ENCODE results near the gene ABLIM3. TPM values are rescaled to one million over a fixed set of nuclear protein-coding genes. Genes with fewer than 3 reads are reported as not detected.
A peak's percentile ranks its signal among the peaks of the same experiment; 100 is the strongest.

The ABLIM3 gene
- total RNA-seq, 1 donor from 2014 or later: 50.8 TPM

- H3K4me1 ChIP-seq: peaks cover 8% of the 10 kb centered on the region
- DNase-seq (ENCODE audit: extremely low spot score in 2 of 2): peak in 1 of 2 donors; percentile 96
- H3K4me3 ChIP-seq: no peak overlapping the region
- H3K27me3 ChIP-seq: no peaks in the 10 kb centered on the region
- no peaks in the 10 kb centered on the region for H3K36me3 ChIP-seq
- peak overlapping the region; percentile 42 for H3K27ac ChIP-seq
- no peaks in the 10 kb centered on the region for H3K9me3 ChIP-seq
- TF ChIP-seq POLR2A (IDR thresholded peaks at IDR 0.05): no peak
- TF ChIP-seq, protein P1, sequence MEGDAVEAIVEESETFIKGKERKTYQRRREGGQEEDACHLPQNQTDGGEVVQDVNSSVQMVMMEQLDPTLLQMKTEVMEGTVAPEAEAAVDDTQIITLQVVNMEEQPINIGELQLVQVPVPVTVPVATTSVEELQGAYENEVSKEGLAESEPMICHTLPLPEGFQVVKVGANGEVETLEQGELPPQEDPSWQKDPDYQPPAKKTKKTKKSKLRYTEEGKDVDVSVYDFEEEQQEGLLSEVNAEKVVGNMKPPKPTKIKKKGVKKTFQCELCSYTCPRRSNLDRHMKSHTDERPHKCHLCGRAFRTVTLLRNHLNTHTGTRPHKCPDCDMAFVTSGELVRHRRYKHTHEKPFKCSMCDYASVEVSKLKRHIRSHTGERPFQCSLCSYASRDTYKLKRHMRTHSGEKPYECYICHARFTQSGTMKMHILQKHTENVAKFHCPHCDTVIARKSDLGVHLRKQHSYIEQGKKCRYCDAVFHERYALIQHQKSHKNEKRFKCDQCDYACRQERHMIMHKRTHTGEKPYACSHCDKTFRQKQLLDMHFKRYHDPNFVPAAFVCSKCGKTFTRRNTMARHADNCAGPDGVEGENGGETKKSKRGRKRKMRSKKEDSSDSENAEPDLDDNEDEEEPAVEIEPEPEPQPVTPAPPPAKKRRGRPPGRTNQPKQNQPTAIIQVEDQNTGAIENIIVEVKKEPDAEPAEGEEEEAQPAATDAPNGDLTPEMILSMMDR (IDR thresholded peaks at IDR 0.05): no peak
- TF ChIP-seq POLR2AphosphoS5 (IDR thresholded peaks at IDR 0.05; ENCODE audit: insufficient read depth in 1 of 2, low read depth in 1 of 2): no peak
- intact Hi-C loops (cut with DNase I): no loop called here
Measured at GRCh38 chr5:149215478-149216090, 74.3 kb downstream of the ABLIM3 start.

DNA sequence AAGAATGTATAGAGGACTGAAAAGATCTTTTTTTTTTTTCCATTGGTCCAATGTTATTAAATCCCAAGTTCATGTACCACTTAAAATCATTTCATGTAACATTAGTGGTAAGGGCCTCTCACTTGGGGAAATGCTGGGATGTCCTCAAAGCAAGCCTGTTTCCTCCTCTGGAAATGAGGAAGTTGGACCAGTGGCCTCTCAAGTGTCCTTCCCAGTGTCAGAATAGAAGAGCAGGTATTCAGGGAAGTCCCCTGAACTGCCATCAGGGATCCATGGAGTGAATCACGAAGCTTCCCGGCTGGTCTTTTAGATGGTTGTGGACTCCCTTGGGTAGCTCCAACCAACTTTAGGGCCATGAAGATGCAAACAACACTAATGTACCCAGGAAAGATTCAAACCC lies 75.2 kb downstream of the ABLIM3 start:
- Histone ChIP-seq H3K27ac (no peak overlapping the region), H3K9me3 (no peaks in the 10 kb centered on the region), H3K4me3 (no peak overlapping the region), H3K4me1 (peaks cover 16% of the 10 kb centered on the region), H3K36me3 (no peaks in the 10 kb centered on the region), H3K27me3 (no peaks in the 10 kb centered on the region)
- TF ChIP-seq POLR2AphosphoS5 (IDR thresholded peaks at IDR 0.05; ENCODE audit: insufficient read depth in 1 of 2, low read depth in 1 of 2): no peak
- DNase-seq (ENCODE audit: extremely low spot score in 2 of 2): peak in 1 of 2 donors; percentile 79
- intact Hi-C loops (cut with DNase I): no loop called here

DNA sequence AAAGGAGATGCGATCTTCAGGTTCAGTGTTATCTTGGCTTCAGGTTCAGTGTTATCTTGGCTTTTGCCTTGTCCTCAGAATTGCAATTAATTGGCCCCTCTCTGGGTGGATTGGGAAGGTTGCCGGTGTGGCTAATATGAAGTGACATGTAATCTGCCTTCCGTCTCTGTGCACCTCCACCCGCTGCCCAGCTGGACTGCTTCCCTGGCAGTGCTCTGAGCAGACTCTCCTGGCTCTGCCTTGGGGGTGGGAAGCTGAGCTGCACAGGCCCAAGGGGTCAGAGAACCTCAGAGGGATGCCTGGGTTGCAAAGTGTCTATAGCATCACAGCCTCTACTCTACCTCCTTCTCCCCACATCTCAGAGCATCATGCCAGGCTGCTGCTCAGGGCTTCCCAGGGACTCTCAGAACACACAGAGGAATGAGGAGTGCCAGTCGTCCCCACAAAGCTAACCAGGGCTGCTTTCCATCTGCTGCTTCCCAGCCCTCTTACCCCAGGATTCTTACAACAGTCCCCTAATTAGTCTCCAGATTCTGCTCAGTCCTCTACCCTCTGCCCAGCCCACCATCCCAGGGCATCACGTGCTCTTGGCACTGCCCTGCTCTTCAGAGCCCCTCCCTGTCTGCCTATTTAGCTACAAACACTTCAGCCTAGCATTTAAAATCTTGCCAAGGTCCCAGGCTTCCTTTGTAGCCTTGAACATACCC lies 76.0 kb downstream of the ABLIM3 start:
- DNase-seq (ENCODE audit: extremely low spot score in 2 of 2): no peak
- Histone ChIP-seq H3K27me3 (no peaks in the 10 kb centered on the region), H3K4me1 (peaks cover 14% of the 10 kb centered on the region), H3K4me3 (no peak overlapping the region), H3K36me3 (no peaks in the 10 kb centered on the region), H3K27ac (no peak overlapping the region), H3K9me3 (no peaks in the 10 kb centered on the region)
- intact Hi-C loops (cut with DNase I): no loop called here
- no peak for TF ChIP-seq POLR2AphosphoS5 (IDR thresholded peaks at IDR 0.05; ENCODE audit: insufficient read depth in 1 of 2, low read depth in 1 of 2)
- TF ChIP-seq, protein P1 (IDR thresholded peaks at IDR 0.05): no peak
- TF ChIP-seq POLR2A (IDR thresholded peaks at IDR 0.05): no peak

- no peak for DNase-seq (ENCODE audit: extremely low spot score in 2 of 2)
- H3K27ac ChIP-seq: no peak overlapping the region
- TF ChIP-seq POLR2A (IDR thresholded peaks at IDR 0.05) (no peak), POLR2AphosphoS5 (IDR thresholded peaks at IDR 0.05; ENCODE audit: insufficient read depth in 1 of 2, low read depth in 1 of 2) (no peak)
- TF ChIP-seq, protein P1 (IDR thresholded peaks at IDR 0.05): no peak
- H3K4me1 ChIP-seq: peaks cover 10% of the 10 kb centered on the region
- no peaks in the 10 kb centered on the region for H3K36me3 ChIP-seq
- no peaks in the 10 kb centered on the region for H3K27me3 ChIP-seq
- intact Hi-C loops (cut with DNase I): no loop called here
- H3K4me3 ChIP-seq: no peak overlapping the region
- H3K9me3 ChIP-seq: no peaks in the 10 kb centered on the region
Measured at GRCh38 chr5:149217803-149218155, 76.5 kb downstream of the ABLIM3 start.

GRCh38 chr5:149219584-149219983 lies 78.3 kb downstream of the ABLIM3 start:
- H3K9me3 ChIP-seq: no peaks in the 10 kb centered on the region

More at GRCh38 chr5:149219584-149219983, 78.3 kb downstream of the ABLIM3 start:
- intact Hi-C loops (cut with DNase I): no loop called here
- TF ChIP-seq, protein P1 (IDR thresholded peaks at IDR 0.05): no peak
- TF ChIP-seq POLR2A (IDR thresholded peaks at IDR 0.05): no peak
- TF ChIP-seq POLR2AphosphoS5 (IDR thresholded peaks at IDR 0.05; ENCODE audit: insufficient read depth in 1 of 2, low read depth in 1 of 2): no peak
- DNase-seq (ENCODE audit: extremely low spot score in 2 of 2): no peak
- Histone ChIP-seq H3K4me1 (peaks cover 10% of the 10 kb centered on the region), H3K36me3 (no peaks in the 10 kb centered on the region), H3K27me3 (no peaks in the 10 kb centered on the region), H3K4me3 (no peak overlapping the region), H3K27ac (no peak overlapping the region)
